Endothelial cell (in vitro differentiated cells): ENCODE data around the gene ADAMTS19. TPM values are rescaled to one million over a fixed set of nuclear protein-coding genes. Genes with fewer than 3 reads are reported as not detected.

Source experiments
- DNase-seq: peaks from one replicate; pipeline ENCODE4 v3.0.0; 2021; ENCODE audit warnings: low spot score
- H3K27ac Mint-ChIP-seq: one replicate; pipeline ENCODE4 v1.8.0; 2021; ENCODE audit warnings: mixed read lengths, inconsistent platforms; ENCODE audit not compliant: unreplicated experiment
- H3K27me3 Mint-ChIP-seq: one replicate; pipeline ENCODE4 v1.8.0; 2021; ENCODE audit warnings: mild to moderate bottlenecking, moderate library complexity, mixed read lengths, inconsistent platforms; ENCODE audit not compliant: unreplicated experiment
- H3K36me3 Mint-ChIP-seq: one replicate; pipeline ENCODE4 v1.8.0; 2021; ENCODE audit warnings: mild to moderate bottlenecking, low read depth, mixed read lengths, inconsistent platforms; ENCODE audit not compliant: unreplicated experiment
- H3K4me1 Mint-ChIP-seq: one replicate; pipeline ENCODE4 v1.8.0; 2021; ENCODE audit warnings: mild to moderate bottlenecking, mixed read lengths, inconsistent platforms; ENCODE audit not compliant: unreplicated experiment
- H3K4me3 Mint-ChIP-seq: one replicate; pipeline ENCODE4 v1.8.0; 2021; ENCODE audit warnings: mild to moderate bottlenecking, mixed read lengths, inconsistent platforms; ENCODE audit not compliant: unreplicated experiment
- H3K9me3 Mint-ChIP-seq: one replicate; pipeline ENCODE4 v1.8.0; 2021; ENCODE audit warnings: mixed read lengths, inconsistent platforms; ENCODE audit not compliant: unreplicated experiment
- CTCF ChIP-seq: fragments of 200-600 bp; sonication (generic); IDR thresholded peaks from one replicate; pipeline ENCODE4 v1.5.0; 2021; ENCODE audit warnings: antibody characterized with exemption; ENCODE audit not compliant: unreplicated experiment
- total RNA-seq: library from RNA; stranded (reverse); fragmentation: NEBNext Ultra II Directional; extraction: Animal tissue kit (Norgen Biotek cat#: 25700); gene quantifications from one replicate; pipeline ENCODE4 v1.2.1, GENCODE V29; 2021; ENCODE audit not compliant: unreplicated experiment

The ADAMTS19 gene
- total RNA-seq, 1 donor from 2014 or later, result 6.9 TPM

- no peaks in the 10 kb centered on the region for H3K27me3 Mint-ChIP-seq
- peak overlapping the region; percentile 4 for H3K27ac Mint-ChIP-seq
- peaks cover 11% of the 10 kb centered on the region for H3K4me1 Mint-ChIP-seq
- H3K9me3 Mint-ChIP-seq, result no peaks in the 10 kb centered on the region
- no peak for TF ChIP-seq CTCF
- DNase-seq, result no peak
- H3K36me3 Mint-ChIP-seq, result no peaks in the 10 kb centered on the region
- H3K4me3 Mint-ChIP-seq, result no peak overlapping the region
Observed at GRCh38 chr5:129768735-129769134, 308.6 kb downstream of the ADAMTS19 start.

GRCh38 chr5:129770024-129770820 is 310.1 kb downstream of the ADAMTS19 start:
- DNase-seq, result no peak
- Mint-ChIP-seq H3K36me3 (no peaks in the 10 kb centered on the region), H3K4me3 (no peak overlapping the region), H3K27me3 (no peaks in the 10 kb centered on the region), H3K27ac (no peak overlapping the region), H3K9me3 (no peaks in the 10 kb centered on the region), H3K4me1 (peaks cover 11% of the 10 kb centered on the region)
- no peak for TF ChIP-seq CTCF

- Mint-ChIP-seq H3K36me3 (no peaks in the 10 kb centered on the region), H3K9me3 (no peaks in the 10 kb centered on the region), H3K27me3 (no peaks in the 10 kb centered on the region), H3K4me1 (peaks cover 11% of the 10 kb centered on the region), H3K4me3 (no peak overlapping the region), H3K27ac (no peak overlapping the region)
- peak; percentile 77 for TF ChIP-seq CTCF
- DNase-seq, result peak; percentile 68
Observed at GRCh38 chr5:129771058-129771838, 311.1 kb downstream of the ADAMTS19 start.

GRCh38 chr5:129773376-129773775 is 313.3 kb downstream of the ADAMTS19 start:
- Mint-ChIP-seq H3K27ac (no peak overlapping the region), H3K4me1 (peaks cover 11% of the 10 kb centered on the region), H3K9me3 (no peaks in the 10 kb centered on the region), H3K36me3 (no peaks in the 10 kb centered on the region), H3K4me3 (no peak overlapping the region), H3K27me3 (no peaks in the 10 kb centered on the region)
- no peak for DNase-seq
- no peak for TF ChIP-seq CTCF

- Mint-ChIP-seq H3K27me3 (no peaks in the 10 kb centered on the region), H3K36me3 (no peaks in the 10 kb centered on the region), H3K9me3 (no peaks in the 10 kb centered on the region)
Observed at GRCh38 chr5:129781594-129781993, 321.5 kb downstream of the ADAMTS19 start.

More at GRCh38 chr5:129781594-129781993, 321.5 kb downstream of the ADAMTS19 start:
- no peak for DNase-seq
- Mint-ChIP-seq H3K4me3 (no peak overlapping the region), H3K4me1 (no peaks in the 10 kb centered on the region), H3K27ac (no peak overlapping the region)
- no peak for TF ChIP-seq CTCF
